ENCODE results near the gene EHMT2. TPM values are rescaled to one million over a fixed set of nuclear protein-coding genes. Genes with fewer than 3 reads are reported as not detected.

EHMT2 gene
- total and polyA plus RNA-seq, 2 of the 4 experiments (the other 2 are of a cell fraction), result 38.0 to 51.2 TPM

- Histone ChIP-seq H3K14ac (replicated peaks; ENCODE audit: low read depth, low read length) (peak overlapping the region; percentile 82), H3K18ac (ENCODE audit: low read depth, low read length) (no peak overlapping the region), H3K36me3 (ENCODE audit: control insufficient read depth, insufficient read depth, low read length) (peaks cover 43% of the 10 kb centered on the region), H2BK20ac (ENCODE audit: low read depth, low read length) (no peak overlapping the region), H2BK5ac (ENCODE audit: low read depth, low read length, poor library complexity, severe bottlenecking) (peak overlapping the region; percentile 52), H3K27me3 (ENCODE audit: control insufficient read depth, insufficient read depth, low read length) (no peaks in the 10 kb centered on the region), H2BK15ac (ENCODE audit: low read depth, low read length) (no peak overlapping the region), H4K8ac (ENCODE audit: low read depth in 2 of 2, low read length in 2 of 2) (peak overlapping the region in 1 of 2 experiments; percentile 57; a peak in 1 of 4 replicates), H4K20me1 (ENCODE audit: insufficient read depth, low read length) (peaks cover 50% of the 10 kb centered on the region), H3K4me3 (ENCODE audit: insufficient read depth, low read depth, low read length) (peak overlapping the region; percentile 93), H3K9ac (ENCODE audit: low read depth, low read length) (peak overlapping the region; percentile 98), H2AK5ac (ENCODE audit: low read depth, low read length) (peak overlapping the region; percentile 41; the same call in 1 of the 2 replicates), H3K79me1 (ENCODE audit: low read depth in 1 of 2, low read length in 2 of 2) (peaks cover 23 to 43% of the 10 kb centered on the region in 2 experiments; a peak in 3 of 4 replicates), H3K27ac (ENCODE audit: insufficient read depth, low read length) (peak overlapping the region; percentile 79), H3K4me2 (ENCODE audit: low read depth, low read length) (peak overlapping the region; percentile 94), H3K23ac (ENCODE audit: low read depth, low read length) (peak overlapping the region; percentile 83), H4K5ac (ENCODE audit: low read depth, low read length) (no peak overlapping the region), H2AK9ac (replicated peaks; ENCODE audit: low read depth, low read length, poor library complexity) (peak overlapping the region; percentile 6), H2AFZ (replicated peaks; ENCODE audit: low read length, poor library complexity) (no peak overlapping the region), H2BK120ac (ENCODE audit: low read depth, low read length) (no peak overlapping the region), H3K4me1 (ENCODE audit: control insufficient read depth, insufficient read depth, low read length) (peaks cover 11% of the 10 kb centered on the region), H3K9me3 (ENCODE audit: control insufficient read depth, insufficient read depth, low read length) (no peaks in the 10 kb centered on the region), H4K91ac (ENCODE audit: insufficient read depth, low read depth, low read length) (0 out of 2 replicates have a peak overlapping the region, but pooled peaks have one; percentile 3), H3K56ac (ENCODE audit: extremely low read depth, insufficient read depth, low read length) (peak overlapping the region; percentile 49; the same call in 1 of the 2 replicates), H3K4ac (ENCODE audit: low read depth, low read length) (peak overlapping the region; percentile 4; the same call in 1 of the 2 replicates), H3K9me1 (ENCODE audit: insufficient read depth, low read length) (peaks cover 7% of the 10 kb centered on the region; the same call in 1 of the 2 replicates)
- dilution Hi-C loops (cut with HindIII; ENCODE audit: low sequenced_read_pairs, unreplicated experiment) (no loop called here), in situ Hi-C loops (cut with MboI; ENCODE audit: low sequenced_read_pairs) (loop anchor here (10.0 kb wide), 2 partner anchors 152 to 292 kb away; partner anchors contain the start of genes ATP6V1G2, DDX39B, LY6G5C and NFKBIL1), intact Hi-C loops (cut with micrococcal nuclease) (no loop called here)
- WGBS, 2 experiments (ENCODE audit: extremely low coverage in 2 of 2, insufficient read length in 1 of 2), result 27% methylated on average over 4 of the region's 12 CpGs; no CpG with 5 or more reads in 1 of the 2 experiments
- no peak for TF ChIP-seq ELK1 (IDR thresholded peaks at IDR 0.05; ENCODE audit: borderline replicate concordance, low read depth, low read length)
- 0 out of 2 replicates have a peak, but pooled peaks have one; percentile 5 for TF ChIP-seq RAD21 (IDR thresholded peaks at IDR 0.05; ENCODE audit: low read length)
- 0 out of 2 replicates have a peak, but pooled peaks have one; percentile 21 for TF ChIP-seq FOS (IDR thresholded peaks at IDR 0.05; ENCODE audit: low read depth, low read length)
- peak; percentile 25; the same call in 1 of the 2 replicates for TF ChIP-seq CTCF (conservative IDR thresholded peaks at IDR 0.05; ENCODE audit: low read depth, low read length)
- no peak for TF ChIP-seq CHD1 (IDR thresholded peaks at IDR 0.05; ENCODE audit: low read depth, low read length)
- TF ChIP-seq SMC3 (IDR thresholded peaks at IDR 0.05; ENCODE audit: low read depth, low read length), result 0 out of 2 replicates have a peak, but pooled peaks have one; percentile 2
- no peak for TF ChIP-seq NFE2L2 (IDR thresholded peaks at IDR 0.05; ENCODE audit: low read depth, low read length)
- TF ChIP-seq MAFK (IDR thresholded peaks at IDR 0.05; ENCODE audit: low read depth, low read length), result no peak
- TF ChIP-seq POLR2A (IDR thresholded peaks at IDR 0.05; ENCODE audit: low read depth, low read length), result no peak
- no peak for TF ChIP-seq RFX5 (IDR thresholded peaks at IDR 0.05; ENCODE audit: low read depth, low read length)
- ChIA-PET CTCF (interaction anchor here (0.6 kb wide), 1 partner anchor 140 kb away, joined by 4 read pairs; no protein-coding TSS in a partner anchor), POLR2A (ENCODE audit: unreplicated experiment) (interaction anchor here (0.7 to 0.8 kb wide), 2 partner anchors 20 to 26 kb away, joined by 3 to 13 read pairs; partner anchors contain the start of gene NEU1)
- BruUV-seq (replicated peaks), result no TSS peak
- ATAC-seq (ENCODE audit: low read depth) (peak; percentile 25), DNase-seq (peak; percentile 67)
These were observed 60.8 kb downstream of the EHMT2 start for GRCh38 chr6:31836474-31837368.
